Measurements from ENCODE around the gene TMCC1.

- TF ChIP-seq POLR2A (IDR thresholded peaks at IDR 0.05) = no peak
- TF ChIP-seq CTCF (IDR thresholded peaks at IDR 0.05) = no peak
Observed at GRCh38 chr3:129897026-129897425, 3.5 kb upstream of the TMCC1 start.
